Smooth muscle cell (in vitro differentiated cells): ENCODE data around the gene CDK5RAP2. TPM values are rescaled to one million over a fixed set of nuclear protein-coding genes. Genes with fewer than 3 reads are reported as not detected.

Source experiments
- DNase-seq: peaks from one replicate; lab custom pipeline; 2025; ENCODE audit not compliant: unreplicated experiment; lab: John Stamatoyannopoulos, UW
- H2AFZ ChIP-seq: fragments of 200-600 bp; sonication (generic); 2 replicates; pipeline ENCODE4 v1.6.0; 2016; ENCODE audit warnings: antibody characterized with exemption, low read depth, mild to moderate bottlenecking
- H3F3A ChIP-seq: fragments of 200-600 bp; sonication (generic); 2 replicates; pipeline ENCODE4 v1.6.0; 2017; ENCODE audit warnings: antibody characterized with exemption, low read depth
- H3K27ac ChIP-seq: fragments of 200-600 bp; sonication (generic); 2 replicates; pipeline ENCODE4 v1.5.1; 2016; ENCODE audit warnings: low read depth, mild to moderate bottlenecking
- H3K27me3 ChIP-seq: fragments of 200-600 bp; sonication (generic); 2 replicates; pipeline ENCODE4 v1.6.1; 2016; ENCODE audit warnings: low read depth, mild to moderate bottlenecking
- H3K36me3 ChIP-seq: fragments of 200-600 bp; sonication (generic); 2 replicates; pipeline ENCODE4 v1.5.1; 2016; ENCODE audit warnings: low read depth
- H3K4me1 ChIP-seq: fragments of 200-600 bp; sonication (generic); 2 replicates; pipeline ENCODE4 v1.5.1; 2016; ENCODE audit warnings: low read depth
- H3K4me2 ChIP-seq: fragments of 200-600 bp; sonication (generic); 2 replicates; pipeline ENCODE4 v1.6.0; 2016; ENCODE audit warnings: mild to moderate bottlenecking
- H3K4me3 ChIP-seq: fragments of 200-600 bp; sonication (generic); 2 replicates; pipeline ENCODE4 v1.5.1; 2016; ENCODE audit warnings: mild to moderate bottlenecking
- H3K79me2 ChIP-seq: fragments of 200-600 bp; sonication (generic); 2 replicates; pipeline ENCODE4 v1.6.0; 2016; ENCODE audit warnings: low read depth, mild to moderate bottlenecking
- H3K9ac ChIP-seq: fragments of 200-600 bp; sonication (generic); 2 replicates; pipeline ENCODE4 v1.6.0; 2016; ENCODE audit warnings: low read depth
- H3K9me3 ChIP-seq: fragments of 200-600 bp; sonication (generic); replicated peaks from 2 replicates; pipeline ENCODE4 v1.5.1; 2016; ENCODE audit warnings: low read depth
- H4K20me1 ChIP-seq: fragments of 200-600 bp; sonication (generic); 2 replicates; pipeline ENCODE4 v1.6.0; 2016; ENCODE audit warnings: low read depth
- WGBS: methylation state at CpG from one replicate; pipeline ENCODE4 v1.1.7; 2016; ENCODE audit warnings: low lambda C conversion rate; 5-methylcytosine and 5-hydroxymethylcytosine counted together
- polyA plus RNA-seq: library from polyadenylated mRNA; unstranded; fragments of >200 nt; fragmentation: Nextera tagmentation; extraction: Ambion mirVana; gene quantifications from 2 replicates; pipeline ENCODE4 v1.2.1, GENCODE V29; 2016
- total RNA-seq: library from RNA; depleted of rRNA; stranded (reverse); fragments of >200 nt; gene quantifications from 2 replicates; pipeline ENCODE4 v1.2.3, GENCODE V29; 2014
- TF ChIP-seq, protein P1 (sequence below): fragments of 200-600 bp; sonication (generic); IDR thresholded peaks from 2 replicates; pipeline ENCODE4 v1.5.1; 2017; ENCODE audit warnings: borderline replicate concordance, mild to moderate bottlenecking, antibody characterized with exemption; ENCODE audit not compliant: insufficient read depth, poor library complexity, severe bottlenecking

CDK5RAP2 gene
- total and polyA plus RNA-seq, 2 experiments from 2014 or later: 33.7 to 38.3 TPM

DNA sequence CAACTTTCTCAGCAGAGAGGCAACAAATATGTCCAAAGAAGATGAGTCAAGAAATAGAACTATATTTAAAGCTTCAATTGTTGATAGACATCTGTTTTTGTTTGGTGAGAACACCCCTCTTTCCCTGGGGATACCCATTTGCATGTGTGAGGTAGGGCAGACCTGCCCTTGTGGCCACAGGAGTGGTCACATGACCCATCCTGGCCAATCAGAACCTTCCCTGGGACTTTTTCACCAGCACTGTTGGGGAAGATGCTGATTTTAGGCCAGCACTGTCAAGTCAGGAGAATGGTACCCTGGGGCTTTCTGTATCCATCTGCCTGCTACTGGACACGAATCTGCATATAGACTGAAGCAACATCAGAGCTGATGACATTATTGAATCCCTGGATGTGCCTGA lies 211.2 kb downstream of the CDK5RAP2 start:
- WGBS: 96% methylated on average over 1 of the region's 1 CpG
- TF ChIP-seq, protein P1, sequence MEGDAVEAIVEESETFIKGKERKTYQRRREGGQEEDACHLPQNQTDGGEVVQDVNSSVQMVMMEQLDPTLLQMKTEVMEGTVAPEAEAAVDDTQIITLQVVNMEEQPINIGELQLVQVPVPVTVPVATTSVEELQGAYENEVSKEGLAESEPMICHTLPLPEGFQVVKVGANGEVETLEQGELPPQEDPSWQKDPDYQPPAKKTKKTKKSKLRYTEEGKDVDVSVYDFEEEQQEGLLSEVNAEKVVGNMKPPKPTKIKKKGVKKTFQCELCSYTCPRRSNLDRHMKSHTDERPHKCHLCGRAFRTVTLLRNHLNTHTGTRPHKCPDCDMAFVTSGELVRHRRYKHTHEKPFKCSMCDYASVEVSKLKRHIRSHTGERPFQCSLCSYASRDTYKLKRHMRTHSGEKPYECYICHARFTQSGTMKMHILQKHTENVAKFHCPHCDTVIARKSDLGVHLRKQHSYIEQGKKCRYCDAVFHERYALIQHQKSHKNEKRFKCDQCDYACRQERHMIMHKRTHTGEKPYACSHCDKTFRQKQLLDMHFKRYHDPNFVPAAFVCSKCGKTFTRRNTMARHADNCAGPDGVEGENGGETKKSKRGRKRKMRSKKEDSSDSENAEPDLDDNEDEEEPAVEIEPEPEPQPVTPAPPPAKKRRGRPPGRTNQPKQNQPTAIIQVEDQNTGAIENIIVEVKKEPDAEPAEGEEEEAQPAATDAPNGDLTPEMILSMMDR: no peak
- H3K79me2 ChIP-seq: no peaks in the 10 kb centered on the region
- DNase-seq: no peak
- no peak overlapping the region for H3K9ac ChIP-seq
- H3K27ac ChIP-seq: no peak overlapping the region
- H3K36me3 ChIP-seq: no peaks in the 10 kb centered on the region
- H3K27me3 ChIP-seq: no peaks in the 10 kb centered on the region
- no peaks in the 10 kb centered on the region for H4K20me1 ChIP-seq
- H2AFZ ChIP-seq: no peak overlapping the region
- H3K4me2 ChIP-seq: no peak overlapping the region
- no peaks in the 10 kb centered on the region for H3K9me3 ChIP-seq
- peaks cover 12% of the 10 kb centered on the region for H3F3A ChIP-seq
- H3K4me3 ChIP-seq: no peak overlapping the region
- H3K4me1 ChIP-seq: no peaks in the 10 kb centered on the region

DNA sequence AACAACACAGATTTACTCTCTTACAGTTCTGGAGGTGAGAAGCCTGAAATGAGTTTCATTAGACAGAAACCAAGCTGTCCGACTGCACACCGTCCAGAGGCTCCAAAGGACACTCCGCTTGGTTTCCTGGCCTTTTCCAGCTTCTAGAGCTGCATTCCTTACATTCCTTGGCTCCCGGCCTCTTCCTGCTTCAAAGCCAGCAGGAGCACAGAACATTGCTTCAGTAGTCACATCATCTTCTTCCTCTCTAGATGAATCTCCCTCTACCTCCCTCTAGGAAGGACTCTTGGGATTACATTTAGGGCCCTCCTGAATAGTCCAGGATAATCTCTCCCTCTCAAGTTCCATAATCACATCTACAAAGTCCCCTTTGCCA lies 213.3 kb downstream of the CDK5RAP2 start:
- Histone ChIP-seq H4K20me1 (no peaks in the 10 kb centered on the region), H3K27me3 (no peaks in the 10 kb centered on the region), H3K27ac (peak overlapping the region; percentile 11), H3K4me1 (no peaks in the 10 kb centered on the region), H3K36me3 (no peaks in the 10 kb centered on the region), H3K9ac (no peak overlapping the region), H3K79me2 (no peaks in the 10 kb centered on the region), H2AFZ (peak overlapping the region; percentile 41), H3K9me3 (no peaks in the 10 kb centered on the region), H3K4me3 (no peak overlapping the region), H3K4me2 (peak overlapping the region; percentile 29), H3F3A (peaks cover 12% of the 10 kb centered on the region)
- 6% methylated on average over 4 of the region's 4 CpGs for WGBS
- DNase-seq: no peak
- TF ChIP-seq, protein P1: peak; percentile 34

DNA sequence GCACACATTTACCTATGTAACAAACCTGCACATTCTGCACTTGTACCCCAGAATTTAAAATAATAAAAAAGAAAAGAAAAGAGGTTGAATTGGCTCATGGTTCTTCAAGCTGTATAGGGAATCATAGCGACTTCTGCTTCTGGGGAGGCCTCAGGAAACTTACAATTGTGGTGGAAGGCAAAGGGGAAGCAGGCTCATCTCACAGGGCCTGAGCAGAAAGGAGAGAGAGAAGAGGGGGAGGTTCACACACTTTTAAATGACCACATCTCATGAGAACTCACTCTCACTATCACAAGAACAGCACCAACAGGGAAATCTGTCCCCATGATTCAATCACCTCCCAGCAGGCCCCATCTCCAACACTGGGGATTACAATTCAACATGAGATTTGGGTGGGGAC lies 214.6 kb downstream of the CDK5RAP2 start:
- DNase-seq: no peak
- Histone ChIP-seq H3K9ac (no peak overlapping the region), H3K79me2 (no peaks in the 10 kb centered on the region), H3K27me3 (no peaks in the 10 kb centered on the region), H3K4me2 (no peak overlapping the region), H3K36me3 (no peaks in the 10 kb centered on the region), H3F3A (peaks cover 12% of the 10 kb centered on the region), H4K20me1 (no peaks in the 10 kb centered on the region), H3K4me1 (no peaks in the 10 kb centered on the region), H3K4me3 (no peak overlapping the region), H3K27ac (no peak overlapping the region), H3K9me3 (no peaks in the 10 kb centered on the region), H2AFZ (no peak overlapping the region)
- 94% methylated on average over 1 of the region's 1 CpG for WGBS
- TF ChIP-seq, protein P1: no peak

DNA sequence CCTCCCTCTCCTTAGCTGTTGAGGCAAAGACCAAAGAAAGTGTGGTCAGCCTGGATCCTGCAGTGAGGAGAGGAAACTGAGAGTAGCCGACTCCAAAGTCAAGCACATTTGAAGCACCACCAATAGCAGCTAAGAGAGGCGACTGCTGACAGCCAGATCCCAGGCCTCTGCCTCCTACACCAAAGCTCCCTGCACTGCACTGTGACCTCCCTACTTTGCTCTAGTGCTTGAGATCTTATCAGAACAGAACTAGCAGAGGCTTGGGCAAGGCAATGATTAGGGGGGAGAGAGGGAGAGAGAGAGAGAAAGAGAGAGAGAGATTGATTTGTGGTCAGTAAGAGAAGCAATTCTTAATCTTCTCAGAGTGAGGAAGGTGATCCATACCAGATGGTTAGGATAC lies 216.3 kb downstream of the CDK5RAP2 start:
- Histone ChIP-seq H4K20me1 (no peaks in the 10 kb centered on the region), H3K36me3 (no peaks in the 10 kb centered on the region), H3F3A (peaks cover 12% of the 10 kb centered on the region), H2AFZ (no peak overlapping the region), H3K4me2 (no peak overlapping the region), H3K27me3 (no peaks in the 10 kb centered on the region), H3K4me1 (no peaks in the 10 kb centered on the region), H3K9ac (no peak overlapping the region), H3K4me3 (no peak overlapping the region), H3K27ac (no peak overlapping the region), H3K79me2 (no peaks in the 10 kb centered on the region), H3K9me3 (no peaks in the 10 kb centered on the region)
- TF ChIP-seq, protein P1: no peak
- WGBS: 9% methylated on average over 2 of the region's 2 CpGs
- no peak for DNase-seq
